ENCODE data around the gene LENEP.

The LENEP gene

DNA sequence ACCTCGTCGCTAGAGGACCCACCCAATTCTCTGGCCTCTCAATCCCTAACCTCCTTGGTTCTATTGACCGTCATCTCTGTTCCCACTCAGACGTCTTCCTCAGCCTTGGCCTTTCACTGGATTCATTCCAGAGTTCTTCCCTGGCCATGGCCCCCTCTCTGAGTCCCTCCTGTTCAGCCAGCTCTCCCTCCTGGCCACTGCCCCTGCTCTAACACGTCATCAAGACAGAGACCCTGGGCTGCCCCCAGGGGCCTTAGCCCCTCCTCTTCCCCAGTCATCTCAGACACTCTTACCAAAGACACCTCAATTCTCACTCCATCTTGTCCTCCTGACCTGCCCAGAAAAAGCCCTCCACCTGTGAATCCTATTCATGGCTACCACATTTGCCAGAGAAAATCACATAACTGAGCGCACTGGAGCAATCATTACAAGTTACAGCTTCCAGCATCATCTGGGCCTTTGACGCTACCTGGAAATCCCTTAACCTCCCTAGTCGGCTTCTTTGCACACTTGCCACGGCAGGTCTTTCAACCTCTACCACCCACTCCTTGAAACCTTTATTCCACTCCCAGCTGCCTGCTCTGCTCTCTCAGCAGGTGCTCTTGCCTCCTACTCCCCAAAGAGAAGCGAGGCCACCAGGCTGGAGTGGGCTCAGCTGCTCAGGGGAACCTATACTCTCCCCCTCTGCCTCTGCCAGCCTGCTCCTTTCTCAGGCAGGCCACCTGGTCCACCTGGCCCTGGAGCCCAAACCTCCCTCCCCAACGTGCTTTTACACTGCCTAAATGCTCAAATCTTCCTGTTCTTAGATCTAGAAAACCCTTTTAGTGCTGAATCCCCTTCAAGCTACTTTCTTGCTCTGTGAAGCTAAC is 26.2 kb downstream of the LENEP start:
- no peaks in the 10 kb centered on the region for H3K27me3 ChIP-seq
- H3K27ac ChIP-seq, result peak overlapping the region; percentile 97
- H3K9me3 ChIP-seq, result no peaks in the 10 kb centered on the region
- peaks cover 52% of the 10 kb centered on the region for H3K36me3 ChIP-seq
- TF ChIP-seq, protein P1, sequence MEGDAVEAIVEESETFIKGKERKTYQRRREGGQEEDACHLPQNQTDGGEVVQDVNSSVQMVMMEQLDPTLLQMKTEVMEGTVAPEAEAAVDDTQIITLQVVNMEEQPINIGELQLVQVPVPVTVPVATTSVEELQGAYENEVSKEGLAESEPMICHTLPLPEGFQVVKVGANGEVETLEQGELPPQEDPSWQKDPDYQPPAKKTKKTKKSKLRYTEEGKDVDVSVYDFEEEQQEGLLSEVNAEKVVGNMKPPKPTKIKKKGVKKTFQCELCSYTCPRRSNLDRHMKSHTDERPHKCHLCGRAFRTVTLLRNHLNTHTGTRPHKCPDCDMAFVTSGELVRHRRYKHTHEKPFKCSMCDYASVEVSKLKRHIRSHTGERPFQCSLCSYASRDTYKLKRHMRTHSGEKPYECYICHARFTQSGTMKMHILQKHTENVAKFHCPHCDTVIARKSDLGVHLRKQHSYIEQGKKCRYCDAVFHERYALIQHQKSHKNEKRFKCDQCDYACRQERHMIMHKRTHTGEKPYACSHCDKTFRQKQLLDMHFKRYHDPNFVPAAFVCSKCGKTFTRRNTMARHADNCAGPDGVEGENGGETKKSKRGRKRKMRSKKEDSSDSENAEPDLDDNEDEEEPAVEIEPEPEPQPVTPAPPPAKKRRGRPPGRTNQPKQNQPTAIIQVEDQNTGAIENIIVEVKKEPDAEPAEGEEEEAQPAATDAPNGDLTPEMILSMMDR (IDR thresholded peaks at IDR 0.05), result no peak
- H3K4me1 ChIP-seq (ENCODE audit: control insufficient read depth in 1 of 2, insufficient read depth in 1 of 2, low read depth in 1 of 2, low read length in 1 of 2), result peaks cover 37 to 44% of the 10 kb centered on the region in 2 experiments
- H3K4me3 ChIP-seq (ENCODE audit: low read depth in 1 of 2, low read length in 1 of 2), result no peak overlapping the region

DNA sequence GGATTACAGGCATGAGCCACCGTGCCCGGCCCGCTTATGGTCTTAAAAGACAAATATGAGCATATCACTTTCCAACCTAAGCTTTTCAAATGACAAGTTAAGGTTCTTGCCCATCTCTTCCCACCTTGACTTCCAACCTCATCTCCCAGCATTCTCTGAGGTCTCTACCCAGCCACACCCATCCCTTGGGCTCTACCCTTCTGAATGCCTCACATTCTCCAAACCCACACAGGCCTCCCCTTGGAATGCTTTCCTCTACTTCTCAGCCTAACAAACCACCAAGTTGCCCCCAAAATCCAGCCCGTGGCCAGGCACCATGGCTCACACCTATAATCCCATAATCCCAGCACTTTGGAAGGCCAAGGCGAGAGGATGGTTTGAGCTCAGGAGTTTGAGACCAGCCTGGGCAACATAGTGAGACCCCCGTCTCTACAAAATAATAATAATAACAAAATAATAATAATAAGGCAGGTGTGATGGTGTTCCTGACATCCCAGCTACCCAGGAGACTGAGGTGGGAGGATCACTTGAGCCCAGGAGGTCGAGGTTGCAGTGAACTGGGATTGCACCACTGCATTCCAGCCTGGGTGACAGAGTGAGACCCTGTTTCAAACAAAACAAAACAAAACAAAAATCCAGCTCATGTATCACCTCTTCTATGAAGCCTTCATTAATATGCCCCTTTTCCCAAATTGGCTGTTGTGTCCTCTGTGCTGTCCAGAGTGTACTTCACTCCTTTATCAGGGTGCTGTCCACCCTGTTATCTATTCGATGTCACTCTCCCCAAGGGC is 28.9 kb downstream of the LENEP start:
- no peaks in the 10 kb centered on the region for H3K9me3 ChIP-seq
- TF ChIP-seq, protein P1 (IDR thresholded peaks at IDR 0.05), result no peak
- peaks cover 20 to 25% of the 10 kb centered on the region in 2 experiments for H3K4me1 ChIP-seq (ENCODE audit: control insufficient read depth in 1 of 2, insufficient read depth in 1 of 2, low read depth in 1 of 2, low read length in 1 of 2)
- no peaks in the 10 kb centered on the region for H3K27me3 ChIP-seq
- H3K36me3 ChIP-seq, result peaks cover 25% of the 10 kb centered on the region
- no peak overlapping the region for H3K4me3 ChIP-seq (ENCODE audit: low read depth in 1 of 2, low read length in 1 of 2)
- H3K27ac ChIP-seq, result peak overlapping the region; percentile 18

DNA sequence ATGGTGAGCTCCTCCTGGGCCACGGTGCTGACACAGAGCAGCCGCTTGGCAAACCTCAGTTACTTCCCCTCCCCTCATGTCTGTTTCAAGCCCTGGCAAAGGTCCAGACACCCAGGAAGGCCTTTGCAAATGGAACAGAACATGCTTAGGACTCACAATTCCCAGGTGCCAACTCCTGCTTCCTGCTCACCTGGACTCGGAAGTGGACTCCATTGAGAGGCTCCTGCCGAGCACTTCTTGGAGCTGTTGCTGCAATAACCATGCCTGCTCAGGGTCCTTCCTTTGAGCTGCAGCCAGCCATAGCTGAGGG is 29.5 kb downstream of the LENEP start:
- H3K9me3 ChIP-seq, result no peaks in the 10 kb centered on the region
- TF ChIP-seq, protein P1 (IDR thresholded peaks at IDR 0.05), result no peak
- H3K4me1 ChIP-seq (ENCODE audit: control insufficient read depth in 1 of 2, insufficient read depth in 1 of 2, low read depth in 1 of 2, low read length in 1 of 2), result peaks cover 14 to 19% of the 10 kb centered on the region in 2 experiments
- peaks cover 19% of the 10 kb centered on the region for H3K36me3 ChIP-seq
- peak overlapping the region; percentile 18 for H3K27ac ChIP-seq
- H3K27me3 ChIP-seq, result no peaks in the 10 kb centered on the region
- H3K4me3 ChIP-seq (ENCODE audit: low read depth in 1 of 2, low read length in 1 of 2), result no peak overlapping the region

DNA sequence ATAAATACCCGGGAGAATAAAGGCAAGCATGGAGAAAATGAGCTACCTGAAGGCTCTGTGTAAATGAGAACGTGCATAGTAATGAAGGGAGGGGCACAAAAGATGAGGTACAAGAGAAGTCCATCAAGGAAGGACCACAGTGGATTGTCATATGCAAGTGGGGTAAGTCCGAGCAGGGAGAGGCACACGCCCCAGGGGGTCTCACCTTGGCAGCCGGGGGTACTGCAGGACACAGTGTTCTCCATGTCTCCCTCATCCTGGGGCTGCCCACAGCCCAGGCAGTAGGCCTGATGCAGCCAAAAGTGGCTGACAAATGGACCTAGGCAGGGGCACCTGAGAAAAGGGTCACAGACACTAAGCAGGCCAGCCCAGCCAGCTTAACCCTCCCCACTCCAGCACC is 30.2 kb downstream of the LENEP start:
- Histone ChIP-seq H3K4me1 (ENCODE audit: control insufficient read depth in 1 of 2, insufficient read depth in 1 of 2, low read depth in 1 of 2, low read length in 1 of 2) (peaks cover 14 to 20% of the 10 kb centered on the region in 2 experiments), H3K27ac (no peak overlapping the region), H3K27me3 (no peaks in the 10 kb centered on the region), H3K4me3 (ENCODE audit: low read depth in 1 of 2, low read length in 1 of 2) (no peak overlapping the region), H3K36me3 (peaks cover 12% of the 10 kb centered on the region), H3K9me3 (no peaks in the 10 kb centered on the region)
- TF ChIP-seq, protein P1 (IDR thresholded peaks at IDR 0.05), result no peak

DNA sequence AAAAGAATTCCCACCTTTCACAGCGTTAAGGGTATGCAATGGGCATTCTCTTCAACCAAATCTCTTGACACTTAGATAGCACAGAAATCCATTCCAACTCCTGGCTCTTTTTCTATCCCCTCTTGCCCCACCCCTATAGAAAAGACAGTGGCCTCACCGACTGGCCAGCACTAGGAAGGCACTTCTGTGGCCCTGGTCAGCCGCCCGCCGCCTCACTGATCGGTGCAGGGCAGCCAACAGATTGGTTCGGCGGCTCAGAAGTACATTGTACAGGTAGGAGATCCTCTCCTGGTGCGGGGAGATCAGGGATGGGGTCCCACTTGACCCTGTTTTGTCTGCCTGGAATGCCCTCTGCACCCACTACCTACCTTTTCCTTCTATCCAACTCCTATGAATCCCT is 30.9 kb downstream of the LENEP start:
- Histone ChIP-seq H3K27ac (no peak overlapping the region), H3K36me3 (peaks cover 5% of the 10 kb centered on the region), H3K27me3 (no peaks in the 10 kb centered on the region), H3K4me3 (ENCODE audit: low read depth in 1 of 2, low read length in 1 of 2) (no peak overlapping the region), H3K9me3 (no peaks in the 10 kb centered on the region), H3K4me1 (ENCODE audit: control insufficient read depth in 1 of 2, insufficient read depth in 1 of 2, low read depth in 1 of 2, low read length in 1 of 2) (peaks cover 20 to 26% of the 10 kb centered on the region in 2 experiments)
- TF ChIP-seq, protein P1 (IDR thresholded peaks at IDR 0.05), result no peak
